Endothelial cell of hepatic sinusoid (primary cell): ENCODE measurements around the gene CCDC82.
"Not testable (repeated sequence)": the region's sequence is repeated elsewhere in the genome, so short reads cannot be mapped to it uniquely, and the experiment has no call there.

Experiments
- in situ Hi-C: cut with HindIII; loops from 2 replicates; pipeline ENCODE4 v1.10.0; 2017; ENCODE audit warnings: low sequenced_read_pairs

CCDC82 gene

DNA sequence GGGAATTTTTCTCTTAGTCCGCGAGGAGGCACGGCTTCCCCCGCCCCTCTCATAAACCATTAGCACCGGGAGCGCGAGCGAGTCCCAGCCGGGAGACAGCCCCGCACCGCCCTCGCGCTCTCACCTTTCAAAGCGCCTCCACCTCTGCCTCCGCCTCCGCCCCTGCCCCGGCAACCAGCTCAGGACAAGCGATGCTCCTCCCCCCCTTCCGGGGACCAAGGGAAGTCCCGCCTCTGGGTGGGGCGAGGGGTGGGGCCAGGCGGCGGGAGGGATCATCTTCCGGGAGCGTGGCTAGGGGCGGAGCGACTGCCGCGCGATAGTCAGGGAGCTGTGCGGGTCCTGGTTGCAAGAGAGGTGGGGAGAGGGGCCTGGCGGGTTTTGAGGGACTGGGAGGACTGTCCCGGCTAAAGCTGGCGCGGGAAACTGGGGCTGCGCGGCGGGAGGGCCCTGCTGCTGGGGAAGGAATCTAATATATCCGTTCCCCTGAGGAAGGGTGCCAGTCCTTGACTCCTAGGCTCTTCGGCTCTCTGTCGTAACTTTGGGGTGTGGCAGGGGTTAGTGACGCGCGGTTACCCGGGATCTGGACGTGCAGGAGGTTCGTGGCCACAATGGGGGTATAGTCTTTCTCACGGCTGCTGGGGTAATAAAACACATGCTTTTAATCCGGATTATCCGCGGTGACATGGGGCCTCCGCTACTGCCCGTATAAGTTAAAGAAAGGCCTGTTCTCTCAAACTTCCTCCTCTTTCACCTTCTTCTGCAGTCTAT lies at the start of gene CCDC82, which contains the start of gene JRKL:
CCDC82 (minus strand) TSS at position 193 of the 768 bp plus-strand sequence. CDS start 5,165 bp downstream, outside the sequence.
JRKL (plus strand) TSS at position 294 of the 768 bp plus-strand sequence. CDS start 637 bp downstream, outside the sequence.
- in situ Hi-C loops, result no loop called here

- in situ Hi-C loops, result not testable (repeated sequence)
Observed at GRCh38 chr11:96432654-96433053, 42.9 kb upstream of the CCDC82 start.

DNA sequence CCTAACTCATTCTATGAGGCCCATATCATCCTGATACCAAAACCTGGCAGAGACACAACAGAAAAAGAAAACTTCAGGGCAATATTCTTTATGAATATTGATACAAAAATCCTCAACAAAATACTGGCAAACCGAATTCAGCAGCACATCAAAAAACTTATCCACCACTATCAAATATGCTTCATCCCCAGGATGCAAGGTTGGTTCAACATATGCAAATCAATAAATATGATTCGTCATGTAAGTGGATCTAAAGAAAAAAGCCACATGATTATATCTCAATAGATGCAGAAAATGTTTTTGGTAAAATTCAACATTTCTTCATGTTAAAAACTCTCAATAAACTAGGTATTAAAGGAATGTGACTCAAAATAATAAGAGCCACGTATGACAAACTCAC lies 41.0 kb upstream of the CCDC82 start:
- in situ Hi-C loops, result no loop called here

GRCh38 chr11:96424693-96425092 lies 35.0 kb upstream of the CCDC82 start:
- in situ Hi-C loops, result no loop called here

GRCh38 chr11:96413408-96413807 lies 23.7 kb upstream of the CCDC82 start:
- in situ Hi-C loops, result no loop called here

GRCh38 chr11:96412761-96413381 lies 23.2 kb upstream of the CCDC82 start:
- in situ Hi-C loops, result no loop called here

- in situ Hi-C loops, result not testable (repeated sequence)
Observed at GRCh38 chr11:96411412-96411811, 21.7 kb upstream of the CCDC82 start.

DNA sequence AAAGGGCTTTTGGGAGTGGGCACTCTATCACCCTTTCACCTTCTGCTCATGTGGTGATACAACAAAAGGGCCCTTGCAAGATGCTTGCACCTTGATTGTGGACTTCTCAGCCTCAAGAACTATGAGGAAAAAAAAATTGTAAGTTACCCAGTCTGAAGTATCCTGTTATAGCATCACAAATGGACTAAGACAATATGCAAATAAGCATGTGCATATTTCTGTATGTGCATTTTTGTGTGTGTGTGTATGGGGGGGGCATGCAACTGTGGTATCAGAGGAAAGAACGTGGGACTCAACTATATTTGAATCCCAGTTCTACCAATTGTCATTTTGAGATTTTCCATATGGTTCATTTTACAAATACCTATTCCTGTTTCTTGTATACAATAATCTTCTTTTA lies 11.0 kb upstream of the CCDC82 start:
- in situ Hi-C loops, result no loop called here

GRCh38 chr11:96397863-96398262 lies 8.2 kb upstream of the CCDC82 start:
- in situ Hi-C loops, result loop anchor here (5.0 kb wide), 1 partner anchor 606 kb away; the partner anchor contains the start of gene CEP57

GRCh38 chr11:96396637-96397036 lies 6.9 kb upstream of the CCDC82 start:
- in situ Hi-C loops, result loop anchor here (5.0 kb wide), 1 partner anchor 604 kb away; the partner anchor contains the start of gene CEP57

GRCh38 chr11:96394773-96395172 lies 5.1 kb upstream of the CCDC82 start:
- in situ Hi-C loops, result loop anchor here (5.0 kb wide), 1 partner anchor 602 kb away; the partner anchor contains the start of gene CEP57

GRCh38 chr11:96393753-96394348 lies 4.1 kb upstream of the CCDC82 start:
- in situ Hi-C loops, result no loop called here

- in situ Hi-C loops, result no loop called here
Observed at GRCh38 chr11:96391698-96392307, 2.1 kb upstream of the CCDC82 start.

DNA sequence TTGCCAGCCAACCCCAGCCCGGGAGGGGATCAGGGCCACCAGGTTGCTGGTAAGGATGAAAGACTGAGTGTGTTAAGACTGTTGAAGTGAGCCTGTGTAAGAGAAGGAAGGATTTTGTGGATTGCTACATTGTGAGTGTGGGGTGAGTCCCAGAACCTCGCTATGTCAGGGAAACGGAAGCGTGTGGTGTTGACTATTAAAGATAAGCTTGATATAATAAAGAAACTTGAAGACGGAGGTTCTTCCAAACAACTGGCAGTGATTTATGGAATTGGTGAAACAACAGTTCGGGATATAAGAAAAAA lies 728 bp upstream of the CCDC82 start:
- in situ Hi-C loops, result no loop called here

DNA sequence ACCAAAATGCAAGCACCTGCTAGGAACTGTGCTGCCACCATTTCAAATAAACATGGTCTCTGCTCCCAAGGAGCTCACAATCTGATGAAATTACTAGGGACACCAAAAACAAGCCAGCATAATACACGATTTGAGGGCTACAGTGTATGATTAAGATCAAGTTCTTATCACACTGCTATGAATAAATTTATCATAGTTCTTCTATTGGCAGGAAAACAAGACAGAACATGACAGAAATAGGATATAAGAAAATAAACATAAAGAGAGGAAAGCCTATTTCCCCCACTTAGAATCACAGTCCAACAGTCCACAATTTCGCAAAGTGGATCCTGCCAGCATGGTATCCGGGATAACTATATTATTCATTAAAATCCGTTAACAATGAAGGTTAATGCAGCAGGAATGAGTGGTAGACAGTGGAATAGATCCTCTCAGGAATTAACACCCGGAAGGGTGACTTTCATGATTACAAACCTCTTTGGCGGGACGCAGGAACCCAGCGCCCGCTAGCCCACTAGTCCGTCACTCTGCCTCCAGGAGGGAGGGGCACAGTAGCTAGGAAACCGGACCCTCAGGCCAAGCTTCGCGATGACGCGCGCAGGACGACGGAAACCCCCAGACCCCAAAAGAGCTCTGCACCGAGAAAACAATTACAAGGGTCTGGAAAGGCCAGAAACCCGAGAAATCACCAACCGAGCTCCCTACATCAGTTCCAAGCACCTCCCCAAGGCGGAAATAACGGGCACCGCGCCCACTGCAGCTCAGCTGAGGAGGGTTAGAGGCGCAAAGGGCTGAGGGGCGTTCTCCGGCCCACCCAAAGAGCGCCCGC lies 607 bp downstream of the CCDC82 start:
- in situ Hi-C loops, result no loop called here

GRCh38 chr11:96385187-96385586 lies 4.5 kb downstream of the CCDC82 start:
- in situ Hi-C loops, result no loop called here

DNA sequence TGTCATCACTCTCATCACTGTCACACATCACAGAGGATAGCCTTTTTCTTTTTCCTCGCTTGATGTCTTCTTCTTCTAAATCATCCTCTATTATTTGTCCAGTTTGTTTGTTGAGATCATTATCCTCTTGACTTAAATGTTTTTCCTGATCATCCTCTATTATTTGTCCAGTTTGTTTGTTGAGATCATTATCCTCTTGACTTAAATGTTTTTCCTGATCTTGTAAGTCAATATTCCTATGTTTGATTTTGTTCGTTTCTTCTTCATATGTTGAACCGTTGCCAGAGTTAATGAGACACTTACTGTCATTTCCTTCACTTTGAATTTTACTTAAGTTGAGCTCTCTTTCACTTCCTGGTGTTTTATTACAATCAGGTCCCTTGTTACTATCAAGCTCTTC lies 5.6 kb downstream of the CCDC82 start:
- in situ Hi-C loops, result no loop called here

DNA sequence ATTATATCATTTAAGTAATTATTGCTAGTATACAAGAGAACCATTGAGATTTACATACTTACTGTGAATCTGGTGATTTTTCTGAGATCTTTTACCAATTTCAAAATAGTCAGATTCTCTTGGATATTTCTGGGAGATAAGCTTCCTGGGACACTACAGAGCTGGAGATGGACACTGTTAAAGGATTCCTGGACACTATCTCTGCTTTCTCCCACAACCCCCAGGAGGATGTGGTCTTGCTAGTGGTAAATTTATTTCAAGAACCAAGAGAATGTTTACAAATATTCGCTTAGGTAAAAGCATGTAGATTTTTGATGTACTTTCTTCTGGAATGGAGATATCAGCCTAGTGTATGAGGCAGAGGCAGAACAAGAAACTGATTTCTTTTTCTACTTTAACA lies 12.9 kb downstream of the CCDC82 start:
- in situ Hi-C loops, result no loop called here

GRCh38 chr11:96373826-96374225 lies 15.9 kb downstream of the CCDC82 start:
- in situ Hi-C loops, result no loop called here

GRCh38 chr11:96367342-96367741 lies 22.4 kb downstream of the CCDC82 start:
- in situ Hi-C loops, result no loop called here

DNA sequence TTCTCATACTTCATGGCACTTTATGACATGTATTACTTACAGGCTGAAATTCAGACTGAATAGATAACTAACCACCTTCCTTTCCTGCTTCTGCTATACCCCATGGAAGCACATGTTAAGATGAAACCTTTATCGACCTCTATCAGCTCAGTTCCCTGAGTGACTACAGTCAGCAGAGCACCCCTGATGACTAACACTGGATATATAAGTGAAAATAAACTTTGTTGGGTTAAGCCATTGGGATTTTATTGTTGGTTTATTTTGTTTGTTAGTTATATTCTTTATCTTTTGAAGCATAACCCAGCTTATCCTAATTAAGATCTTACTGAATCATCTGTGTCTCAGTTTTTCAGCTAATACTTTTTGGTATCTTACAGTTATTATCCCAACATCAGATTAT lies 23.7 kb downstream of the CCDC82 start:
- in situ Hi-C loops, result no loop called here
